T-helper 2 cell treated with Interferon-gamma antibody and Interleukin-4, amounts not matched to agents 5 μg/mL and 100 μg/mL, for 36 hours (primary cell): ENCODE data around the gene RAE1.
"Not testable (repeated sequence)": the region's sequence is repeated elsewhere in the genome, so short reads cannot be mapped to it uniquely, and the experiment has no call there.

ENCODE experiments used
- DNase-seq: peaks from one replicate; pipeline ENCODE4 v3.0.0; 2021; ENCODE audit warnings: low spot score
- H3K27ac Mint-ChIP-seq: one replicate; pipeline ENCODE4 v1.8.0; 2021; ENCODE audit warnings: mild to moderate bottlenecking, mixed read lengths
- H3K27me3 Mint-ChIP-seq: one replicate; pipeline ENCODE4 v1.8.0; 2021; ENCODE audit warnings: low read depth, mixed read lengths
- H3K36me3 Mint-ChIP-seq: one replicate; pipeline ENCODE4 v1.8.0; 2021; ENCODE audit warnings: low read depth, mixed read lengths
- H3K4me1 Mint-ChIP-seq: one replicate; pipeline ENCODE4 v1.8.0; 2021; ENCODE audit warnings: low read depth, mixed read lengths
- H3K4me3 Mint-ChIP-seq: one replicate; pipeline ENCODE4 v1.8.0; 2022; ENCODE audit warnings: mild to moderate bottlenecking, moderate library complexity, mixed read lengths
- H3K9me3 Mint-ChIP-seq: one replicate; pipeline ENCODE4 v1.8.0; 2021; ENCODE audit warnings: mixed read lengths

The RAE1 gene

GRCh38 chr20:57341663-57342062 is 9.4 kb upstream of the RAE1 start:
- H3K4me1 Mint-ChIP-seq, result no peaks in the 10 kb centered on the region
- DNase-seq, result no peak
- H3K27ac Mint-ChIP-seq, result no peak overlapping the region
- H3K27me3 Mint-ChIP-seq, result peaks cover 26% of the 10 kb centered on the region
- no peak overlapping the region for H3K4me3 Mint-ChIP-seq
- no peaks in the 10 kb centered on the region for H3K36me3 Mint-ChIP-seq
- no peaks in the 10 kb centered on the region for H3K9me3 Mint-ChIP-seq

- Mint-ChIP-seq H3K27me3 (peaks cover 29% of the 10 kb centered on the region), H3K9me3 (no peaks in the 10 kb centered on the region), H3K36me3 (no peaks in the 10 kb centered on the region), H3K4me3 (no peak overlapping the region), H3K4me1 (no peaks in the 10 kb centered on the region), H3K27ac (no peak overlapping the region)
- DNase-seq, result no peak
Measured at GRCh38 chr20:57342829-57343228, 8.2 kb upstream of the RAE1 start.

- H3K36me3 Mint-ChIP-seq, result no peaks in the 10 kb centered on the region
- H3K27ac Mint-ChIP-seq, result no peak overlapping the region
- peaks cover 3% of the 10 kb centered on the region for H3K4me1 Mint-ChIP-seq
- H3K4me3 Mint-ChIP-seq, result no peak overlapping the region
- H3K27me3 Mint-ChIP-seq, result peaks cover 24% of the 10 kb centered on the region
- DNase-seq, result peak; percentile 44
- H3K9me3 Mint-ChIP-seq, result no peaks in the 10 kb centered on the region
Measured at GRCh38 chr20:57346477-57346876, 4.6 kb upstream of the RAE1 start.

- H3K9me3 Mint-ChIP-seq, result no peaks in the 10 kb centered on the region
- peaks cover 12% of the 10 kb centered on the region for H3K4me1 Mint-ChIP-seq
- no peak overlapping the region for H3K27ac Mint-ChIP-seq
- no peak for DNase-seq
- no peak overlapping the region for H3K4me3 Mint-ChIP-seq
- peaks cover 3% of the 10 kb centered on the region for H3K36me3 Mint-ChIP-seq
- peaks cover 15% of the 10 kb centered on the region for H3K27me3 Mint-ChIP-seq
Measured at GRCh38 chr20:57347393-57347792, 3.7 kb upstream of the RAE1 start.

- not testable (repeated sequence) for H3K27ac Mint-ChIP-seq, DNase-seq, H3K27me3 Mint-ChIP-seq, H3K9me3 Mint-ChIP-seq, H3K36me3 Mint-ChIP-seq, H3K4me3 Mint-ChIP-seq
- H3K4me1 Mint-ChIP-seq, result peaks cover 17% of the 10 kb centered on the region
Measured at GRCh38 chr20:57348200-57348921, 2.7 kb upstream of the RAE1 start.

- H3K4me3 Mint-ChIP-seq, result peak overlapping the region; percentile 52
- peaks cover 19% of the 10 kb centered on the region for H3K4me1 Mint-ChIP-seq
- H3K27ac Mint-ChIP-seq, result peak overlapping the region; percentile 58
- H3K27me3 Mint-ChIP-seq, H3K9me3 Mint-ChIP-seq, DNase-seq: not testable (repeated sequence)
- H3K36me3 Mint-ChIP-seq, result peaks cover 14% of the 10 kb centered on the region
Measured at GRCh38 chr20:57348922-57349574, 2.0 kb upstream of the RAE1 start.

GRCh38 chr20:57350081-57350710 is 859 bp upstream of the RAE1 start:
- no peak for DNase-seq
- Mint-ChIP-seq H3K27me3 (peaks cover 7% of the 10 kb centered on the region), H3K27ac (peak overlapping the region; percentile 45), H3K4me3 (peak overlapping the region; percentile 51), H3K4me1 (peaks cover 19% of the 10 kb centered on the region), H3K36me3 (peaks cover 23% of the 10 kb centered on the region), H3K9me3 (no peaks in the 10 kb centered on the region)

GRCh38 chr20:57350726-57351041 is 371 bp upstream of the RAE1 start:
- H3K9me3 Mint-ChIP-seq, result not testable (repeated sequence)

GRCh38 chr20:57352305-57352704 is 1.2 kb downstream of the RAE1 start:
- H3K4me1 Mint-ChIP-seq, result peaks cover 19% of the 10 kb centered on the region
- H3K4me3 Mint-ChIP-seq, result peak overlapping the region; percentile 96
- H3K9me3 Mint-ChIP-seq, result no peaks in the 10 kb centered on the region
- peak overlapping the region; percentile 4 for H3K27ac Mint-ChIP-seq
- H3K36me3 Mint-ChIP-seq, result peaks cover 34% of the 10 kb centered on the region
- no peak for DNase-seq
- peaks cover 4% of the 10 kb centered on the region for H3K27me3 Mint-ChIP-seq

More at GRCh38 chr20:57350726-57351041, 371 bp upstream of the RAE1 start:
- Mint-ChIP-seq H3K36me3 (peaks cover 27% of the 10 kb centered on the region), H3K27ac (peak overlapping the region; percentile 92), H3K4me3 (peak overlapping the region; percentile 96), H3K4me1 (peaks cover 19% of the 10 kb centered on the region)
- H3K27me3 Mint-ChIP-seq, DNase-seq: not testable (repeated sequence)

- H3K4me3 Mint-ChIP-seq, result peak overlapping the region; percentile 63
- H3K9me3 Mint-ChIP-seq, result no peaks in the 10 kb centered on the region
- no peak for DNase-seq
- H3K27me3 Mint-ChIP-seq, result no peaks in the 10 kb centered on the region
- no peak overlapping the region for H3K27ac Mint-ChIP-seq
- peaks cover 34% of the 10 kb centered on the region for H3K36me3 Mint-ChIP-seq
- peaks cover 19% of the 10 kb centered on the region for H3K4me1 Mint-ChIP-seq
Measured at GRCh38 chr20:57353351-57353750, 2.3 kb downstream of the RAE1 start.

- H3K4me3 Mint-ChIP-seq, result no peak overlapping the region
- H3K27me3 Mint-ChIP-seq, result no peaks in the 10 kb centered on the region
- no peak for DNase-seq
- peaks cover 25% of the 10 kb centered on the region for H3K36me3 Mint-ChIP-seq
- H3K4me1 Mint-ChIP-seq, result no peaks in the 10 kb centered on the region
- H3K27ac Mint-ChIP-seq, result no peak overlapping the region
- no peaks in the 10 kb centered on the region for H3K9me3 Mint-ChIP-seq
Measured at GRCh38 chr20:57361517-57361916, 10.5 kb downstream of the RAE1 start.

GRCh38 chr20:57364451-57364850 is 13.4 kb downstream of the RAE1 start:
- peaks cover 41% of the 10 kb centered on the region for H3K36me3 Mint-ChIP-seq
- no peaks in the 10 kb centered on the region for H3K9me3 Mint-ChIP-seq
- H3K27me3 Mint-ChIP-seq, result no peaks in the 10 kb centered on the region
- H3K4me3 Mint-ChIP-seq, result no peak overlapping the region
- H3K4me1 Mint-ChIP-seq, result no peaks in the 10 kb centered on the region
- DNase-seq, result no peak
- no peak overlapping the region for H3K27ac Mint-ChIP-seq

GRCh38 chr20:57369596-57369995 is 18.5 kb downstream of the RAE1 start:
- no peaks in the 10 kb centered on the region for H3K9me3 Mint-ChIP-seq
- H3K4me1 Mint-ChIP-seq, result peaks cover 14% of the 10 kb centered on the region
- H3K36me3 Mint-ChIP-seq, result peaks cover 70% of the 10 kb centered on the region
- H3K4me3 Mint-ChIP-seq, result no peak overlapping the region
- H3K27ac Mint-ChIP-seq, result no peak overlapping the region
- H3K27me3 Mint-ChIP-seq, result no peaks in the 10 kb centered on the region
- DNase-seq, result no peak

GRCh38 chr20:57370316-57370715 is 19.3 kb downstream of the RAE1 start:
- Mint-ChIP-seq H3K4me1 (peaks cover 16% of the 10 kb centered on the region), H3K27ac (no peak overlapping the region), H3K36me3 (peaks cover 74% of the 10 kb centered on the region), H3K27me3 (no peaks in the 10 kb centered on the region), H3K9me3 (no peaks in the 10 kb centered on the region), H3K4me3 (no peak overlapping the region)
- no peak for DNase-seq
